Left lung (tissue), 10 donors: ENCODE measurements around the gene WDR7. TPM values are rescaled to one million over a fixed set of nuclear protein-coding genes. Genes with fewer than 3 reads are reported as not detected.

Source experiments
- ATAC-seq: fragments of 200-7000 bp; cut with Tn5 transposase; one replicate; pipeline ENCODE4 v1.9.1; 2020; ENCODE audit warnings: moderate library complexity
- DNase-seq, 4 donors: peaks; one replicate each; pipeline ENCODE4 v3.0.0-alpha.2; 2013 to 2020
- H3K27ac ChIP-seq, 2 donors: fragments of 200-600 bp; sonication (generic) in 1 of 2; one replicate each; pipeline versions ENCODE4 v1.5.0 to v1.8.0; 2020 to 2021
- H3K27me3 ChIP-seq, 2 donors: fragments of 200-600 bp; sonication (generic) in 1 of 2; one replicate each; pipeline versions ENCODE4 v1.5.0 to v1.8.0; 2020 to 2021
- H3K36me3 ChIP-seq, 2 donors: fragments of 200-600 bp; sonication (generic) in 1 of 2; one replicate each; pipeline versions ENCODE4 v1.5.0 to v1.8.0; 2020 to 2021
- H3K4me1 ChIP-seq, 2 donors: fragments of 200-600 bp; one replicate each; pipeline ENCODE4 v1.8.0; 2021
- H3K4me3 ChIP-seq, 2 donors: fragments of 200-600 bp; sonication (generic) in 1 of 2; one replicate each; pipeline versions ENCODE4 v1.5.0 to v1.8.0; 2020 to 2021; ENCODE audit warnings: mild to moderate bottlenecking in 1 of 2
- H3K9me3 ChIP-seq, 2 donors: fragments of 200-600 bp; sonication (generic) in 1 of 2; one replicate each; pipeline versions ENCODE4 v1.5.0 to v1.8.0; 2020 to 2021
- intact Hi-C, 2 donors: fragments of 100-400 bp; cut with DNase I; formaldehyde crosslinking; loops; one replicate each; pipeline versions ENCODE4 v1.11.2 to v1.14.2; 2022
- polyA plus RNA-seq, 6 donors: library from polyadenylated mRNA; unstranded; fragments of 120-200 nt; gene quantifications; one replicate each; pipeline ENCODE4 v1.2.1, GENCODE V29; 2013; ENCODE audit not compliant: insufficient read length in 6 of 6
- total RNA-seq, 2 donors: library from RNA; stranded (reverse); fragmentation: NEBNext Ultra II Directional; extraction: Animal tissue kit (Norgen Biotek cat#: 25700); gene quantifications; one replicate each; pipeline ENCODE4 v1.2.1, GENCODE V29; 2021
- TF ChIP-seq, protein P1 (sequence below), 2 donors: fragments of 200-600 bp; sonication (generic) in 1 of 2; IDR thresholded peaks; one replicate each; pipeline versions ENCODE4 v1.5.0 to v1.8.0; 2021; ENCODE audit warnings: antibody characterized with exemption in 2 of 2
- donor health status: DM: no; HTN: yes; CAD: no.
- donor health status: DM: no; HTN: no; CAD: no.

WDR7 gene
- total and polyA plus RNA-seq, 8 donors: 10.9 to 37.7 (median 12.8) TPM

DNA sequence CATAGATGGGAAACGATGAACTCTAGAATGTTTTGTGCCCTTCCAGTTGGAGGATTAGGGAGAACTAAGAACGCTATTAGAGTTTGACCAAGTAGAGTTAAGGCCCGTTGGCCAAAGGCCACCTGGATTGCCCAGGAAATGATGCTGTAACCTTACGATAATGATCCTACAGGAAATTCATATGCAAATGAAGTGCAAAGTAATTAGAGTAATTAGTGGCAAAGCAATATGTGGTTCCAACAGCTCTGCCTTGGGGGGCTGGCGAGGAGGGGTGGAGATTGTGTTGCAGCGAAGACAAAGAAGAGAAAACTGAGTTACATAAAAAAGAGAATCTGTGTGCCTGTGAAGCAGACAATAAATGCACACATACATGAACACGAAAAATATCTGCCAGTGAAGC is 434.2 kb downstream of the WDR7 start:
- Histone ChIP-seq H3K4me1 (no peaks in the 10 kb centered on the region), H3K9me3 (no peaks in the 10 kb centered on the region), H3K4me3 (no peak overlapping the region), H3K27me3 (peaks cover 0 to 4% of the 10 kb centered on the region in 2 donors), H3K36me3 (no peaks in the 10 kb centered on the region), H3K27ac (no peak overlapping the region)
- DNase-seq: no peak
- TF ChIP-seq, protein P1, sequence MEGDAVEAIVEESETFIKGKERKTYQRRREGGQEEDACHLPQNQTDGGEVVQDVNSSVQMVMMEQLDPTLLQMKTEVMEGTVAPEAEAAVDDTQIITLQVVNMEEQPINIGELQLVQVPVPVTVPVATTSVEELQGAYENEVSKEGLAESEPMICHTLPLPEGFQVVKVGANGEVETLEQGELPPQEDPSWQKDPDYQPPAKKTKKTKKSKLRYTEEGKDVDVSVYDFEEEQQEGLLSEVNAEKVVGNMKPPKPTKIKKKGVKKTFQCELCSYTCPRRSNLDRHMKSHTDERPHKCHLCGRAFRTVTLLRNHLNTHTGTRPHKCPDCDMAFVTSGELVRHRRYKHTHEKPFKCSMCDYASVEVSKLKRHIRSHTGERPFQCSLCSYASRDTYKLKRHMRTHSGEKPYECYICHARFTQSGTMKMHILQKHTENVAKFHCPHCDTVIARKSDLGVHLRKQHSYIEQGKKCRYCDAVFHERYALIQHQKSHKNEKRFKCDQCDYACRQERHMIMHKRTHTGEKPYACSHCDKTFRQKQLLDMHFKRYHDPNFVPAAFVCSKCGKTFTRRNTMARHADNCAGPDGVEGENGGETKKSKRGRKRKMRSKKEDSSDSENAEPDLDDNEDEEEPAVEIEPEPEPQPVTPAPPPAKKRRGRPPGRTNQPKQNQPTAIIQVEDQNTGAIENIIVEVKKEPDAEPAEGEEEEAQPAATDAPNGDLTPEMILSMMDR (IDR thresholded peaks at IDR 0.05): no peak
- intact Hi-C loops: no loop called here
- ATAC-seq: no peak

DNA sequence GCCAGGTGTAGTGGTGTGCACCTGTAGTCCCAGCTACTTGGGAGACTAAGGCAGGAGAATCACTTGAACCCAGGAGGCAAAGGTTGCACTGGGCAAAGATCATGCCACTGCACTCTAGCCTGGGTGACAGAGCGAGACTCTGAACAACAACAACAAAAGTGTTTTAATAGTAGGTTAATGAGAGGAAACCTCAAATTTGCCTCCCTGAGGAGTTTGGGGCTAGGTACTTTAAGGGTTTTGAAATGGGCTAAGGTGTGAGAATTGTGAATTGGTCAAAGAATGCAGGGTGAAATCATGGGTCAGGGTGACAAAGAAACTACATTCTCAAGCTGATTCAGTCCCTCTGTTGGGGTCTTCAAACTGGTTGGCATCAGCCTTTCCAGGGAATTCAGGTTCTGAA is 435.0 kb downstream of the WDR7 start:
- TF ChIP-seq, protein P1 (IDR thresholded peaks at IDR 0.05): no peak
- Histone ChIP-seq H3K36me3 (no peaks in the 10 kb centered on the region), H3K4me3 (no peak overlapping the region), H3K27ac (no peak overlapping the region), H3K27me3 (no peaks in the 10 kb centered on the region), H3K4me1 (no peaks in the 10 kb centered on the region), H3K9me3 (no peaks in the 10 kb centered on the region)
- DNase-seq: no peak
- ATAC-seq: no peak
- intact Hi-C loops: no loop called here

Other genes with a start within 250 kb of the WDR7 start
- 10 to 100 TPM; 54.3 to 62.0 TPM for gene TXNL1, start 12.8 kb upstream of the WDR7 start, total RNA-seq
- 100 to 1,000 TPM; 101 to 120 (median 108) TPM for gene TXNL1, start 12.8 kb upstream of the WDR7 start, polyA plus RNA-seq